NT2/D1 (cell line): ENCODE measurements around the gene TAC1.
"Not testable (repeated sequence)": the region's sequence is repeated elsewhere in the genome, so short reads cannot be mapped to it uniquely, and the experiment has no call there.

Experiments used
- SUZ12 ChIP-seq: IDR thresholded peaks from 2 replicates; pipeline ENCODE4 v1.6.1; 2011; ENCODE audit not compliant: insufficient read length, insufficient read depth; ENCODE audit errors: extremely low read depth
- ZNF274 ChIP-seq: IDR thresholded peaks from 2 replicates; pipeline ENCODE4 v1.6.1; 2011; ENCODE audit warnings: mild to moderate bottlenecking, low read depth, low read length

DNA sequence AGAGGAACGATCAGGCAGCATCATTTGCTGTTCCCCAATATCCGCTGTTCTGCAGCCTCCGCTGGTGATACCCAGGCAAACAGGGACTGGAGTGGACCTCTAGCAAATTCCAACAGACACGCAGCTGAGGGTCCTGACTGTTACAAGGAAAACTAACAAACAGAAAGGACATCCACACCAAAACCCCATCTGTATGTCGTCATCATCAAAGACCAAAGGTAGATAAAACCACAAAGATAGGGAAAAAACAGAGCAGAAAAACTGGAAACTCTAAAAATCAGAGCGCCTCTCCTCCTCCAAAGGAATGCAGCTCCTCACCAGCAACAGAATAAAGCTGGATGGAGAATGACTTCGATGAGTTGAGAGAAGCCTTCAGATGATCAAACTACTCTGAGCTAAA is 54.5 kb downstream of the TAC1 start:
- TF ChIP-seq SUZ12, ZNF274: not testable (repeated sequence)
